Vagina (tissue), 2 donors: ENCODE results near the gene NRG2.

ENCODE experiments used
- POLR2AphosphoS5 ChIP-seq, 2 donors: sonication (generic); formaldehyde crosslinking; IDR thresholded peaks; one replicate each; pipeline ENCODE4 v1.9.0; 2017; ENCODE audit warnings: antibody characterized with exemption in 2 of 2, mild to moderate bottlenecking in 2 of 2, low read depth in 1 of 2; ENCODE audit not compliant: insufficient read depth in 1 of 2
- TF ChIP-seq, protein P1 (sequence below), 3 experiments: fragments of 450-650 bp in 2 of 3; fragments of 200-600 bp in 1 of 3; sonication (generic) in 1 of 3; IDR thresholded peaks; one replicate each; pipeline ENCODE4 v1.5.1; 2017 to 2019; ENCODE audit warnings: antibody characterized with exemption in 3 of 3, mild to moderate bottlenecking in 2 of 3, moderate library complexity in 2 of 3

DNA sequence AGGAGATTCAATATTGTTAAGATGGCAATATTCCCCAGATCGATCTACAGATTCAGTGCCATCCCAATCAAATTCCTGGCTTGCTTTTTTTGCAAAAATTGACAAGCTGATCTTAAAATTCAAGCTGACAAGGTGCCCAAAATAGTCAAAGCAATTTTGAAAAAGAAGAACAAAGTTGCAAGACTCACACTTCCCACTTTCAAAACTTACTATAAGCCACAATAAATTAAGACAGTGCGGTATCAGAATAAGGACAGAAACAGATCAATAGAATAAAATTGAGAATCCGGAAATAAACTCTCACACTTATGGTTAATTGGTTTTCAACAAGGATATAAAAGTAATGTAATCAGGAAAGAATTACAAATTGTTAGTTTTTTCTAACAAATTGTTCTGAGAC lies 97.1 kb downstream of the NRG2 start:
- TF ChIP-seq POLR2AphosphoS5 (IDR thresholded peaks at IDR 0.05; ENCODE audit: insufficient read depth in 1 of 2, low read depth in 1 of 2): no peak
- TF ChIP-seq, protein P1, sequence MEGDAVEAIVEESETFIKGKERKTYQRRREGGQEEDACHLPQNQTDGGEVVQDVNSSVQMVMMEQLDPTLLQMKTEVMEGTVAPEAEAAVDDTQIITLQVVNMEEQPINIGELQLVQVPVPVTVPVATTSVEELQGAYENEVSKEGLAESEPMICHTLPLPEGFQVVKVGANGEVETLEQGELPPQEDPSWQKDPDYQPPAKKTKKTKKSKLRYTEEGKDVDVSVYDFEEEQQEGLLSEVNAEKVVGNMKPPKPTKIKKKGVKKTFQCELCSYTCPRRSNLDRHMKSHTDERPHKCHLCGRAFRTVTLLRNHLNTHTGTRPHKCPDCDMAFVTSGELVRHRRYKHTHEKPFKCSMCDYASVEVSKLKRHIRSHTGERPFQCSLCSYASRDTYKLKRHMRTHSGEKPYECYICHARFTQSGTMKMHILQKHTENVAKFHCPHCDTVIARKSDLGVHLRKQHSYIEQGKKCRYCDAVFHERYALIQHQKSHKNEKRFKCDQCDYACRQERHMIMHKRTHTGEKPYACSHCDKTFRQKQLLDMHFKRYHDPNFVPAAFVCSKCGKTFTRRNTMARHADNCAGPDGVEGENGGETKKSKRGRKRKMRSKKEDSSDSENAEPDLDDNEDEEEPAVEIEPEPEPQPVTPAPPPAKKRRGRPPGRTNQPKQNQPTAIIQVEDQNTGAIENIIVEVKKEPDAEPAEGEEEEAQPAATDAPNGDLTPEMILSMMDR (IDR thresholded peaks at IDR 0.05): no peak
